ENCODE results near the gene GSE1.

DNA sequence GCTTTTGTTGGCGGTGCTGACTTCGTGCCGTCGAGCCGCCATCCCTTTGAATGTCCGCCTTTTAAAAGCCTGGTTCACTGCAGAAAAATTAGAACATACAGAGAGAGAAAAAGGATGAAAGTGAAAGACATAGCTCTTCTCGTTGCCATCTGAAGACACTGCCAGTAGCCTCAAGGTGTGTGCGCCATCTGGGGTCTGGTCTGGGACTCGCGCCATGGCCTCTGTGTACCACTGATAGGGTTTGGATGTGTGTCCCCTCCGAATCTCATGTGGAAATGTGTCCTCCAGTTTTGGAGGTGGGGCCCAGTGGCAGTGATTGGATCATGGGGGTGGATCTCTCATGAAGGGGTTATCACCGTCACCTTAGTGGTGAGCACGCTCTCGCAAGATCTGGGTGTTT is 15.5 kb downstream of the GSE1 start:
- no peak for TF ChIP-seq CTCF (IDR thresholded peaks at IDR 0.05; ENCODE audit: insufficient read depth, low read length)
- TF ChIP-seq GABPA (IDR thresholded peaks at IDR 0.05; ENCODE audit: low read depth): no peak
- TF ChIP-seq, protein P1, sequence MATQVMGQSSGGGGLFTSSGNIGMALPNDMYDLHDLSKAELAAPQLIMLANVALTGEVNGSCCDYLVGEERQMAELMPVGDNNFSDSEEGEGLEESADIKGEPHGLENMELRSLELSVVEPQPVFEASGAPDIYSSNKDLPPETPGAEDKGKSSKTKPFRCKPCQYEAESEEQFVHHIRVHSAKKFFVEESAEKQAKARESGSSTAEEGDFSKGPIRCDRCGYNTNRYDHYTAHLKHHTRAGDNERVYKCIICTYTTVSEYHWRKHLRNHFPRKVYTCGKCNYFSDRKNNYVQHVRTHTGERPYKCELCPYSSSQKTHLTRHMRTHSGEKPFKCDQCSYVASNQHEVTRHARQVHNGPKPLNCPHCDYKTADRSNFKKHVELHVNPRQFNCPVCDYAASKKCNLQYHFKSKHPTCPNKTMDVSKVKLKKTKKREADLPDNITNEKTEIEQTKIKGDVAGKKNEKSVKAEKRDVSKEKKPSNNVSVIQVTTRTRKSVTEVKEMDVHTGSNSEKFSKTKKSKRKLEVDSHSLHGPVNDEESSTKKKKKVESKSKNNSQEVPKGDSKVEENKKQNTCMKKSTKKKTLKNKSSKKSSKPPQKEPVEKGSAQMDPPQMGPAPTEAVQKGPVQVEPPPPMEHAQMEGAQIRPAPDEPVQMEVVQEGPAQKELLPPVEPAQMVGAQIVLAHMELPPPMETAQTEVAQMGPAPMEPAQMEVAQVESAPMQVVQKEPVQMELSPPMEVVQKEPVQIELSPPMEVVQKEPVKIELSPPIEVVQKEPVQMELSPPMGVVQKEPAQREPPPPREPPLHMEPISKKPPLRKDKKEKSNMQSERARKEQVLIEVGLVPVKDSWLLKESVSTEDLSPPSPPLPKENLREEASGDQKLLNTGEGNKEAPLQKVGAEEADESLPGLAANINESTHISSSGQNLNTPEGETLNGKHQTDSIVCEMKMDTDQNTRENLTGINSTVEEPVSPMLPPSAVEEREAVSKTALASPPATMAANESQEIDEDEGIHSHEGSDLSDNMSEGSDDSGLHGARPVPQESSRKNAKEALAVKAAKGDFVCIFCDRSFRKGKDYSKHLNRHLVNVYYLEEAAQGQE (IDR thresholded peaks at IDR 0.05; ENCODE audit: insufficient replicate concordance, low read depth): no peak
- no peak for TF ChIP-seq POLR2AphosphoS5 (IDR thresholded peaks at IDR 0.05; ENCODE audit: low read depth)

Measured in HL-60 (cell line).